GM13976 (cell line): ENCODE results near the gene ERI3.

Experiments used
- DNase-seq: peaks from one replicate; pipeline ENCODE4 v3.0.0; 2012; ENCODE audit warnings: low spot score
- CTCF ChIP-seq: IDR thresholded peaks from 2 replicates; pipeline ENCODE4 v1.5.1; 2012; ENCODE audit warnings: borderline replicate concordance, mild to moderate bottlenecking; ENCODE audit not compliant: insufficient read depth; ENCODE audit errors: extremely low read depth, missing control alignments, control extremely low read depth
- in situ Hi-C: fragments of 300-500 bp; cut with MboI; formaldehyde crosslinking; loops from one replicate; pipeline ENCODE4 v1.12.0; 2022; ENCODE audit warnings: low sequenced_read_pairs, mixed read lengths, inconsistent platforms; ENCODE audit not compliant: unreplicated experiment

Gene ERI3

DNA sequence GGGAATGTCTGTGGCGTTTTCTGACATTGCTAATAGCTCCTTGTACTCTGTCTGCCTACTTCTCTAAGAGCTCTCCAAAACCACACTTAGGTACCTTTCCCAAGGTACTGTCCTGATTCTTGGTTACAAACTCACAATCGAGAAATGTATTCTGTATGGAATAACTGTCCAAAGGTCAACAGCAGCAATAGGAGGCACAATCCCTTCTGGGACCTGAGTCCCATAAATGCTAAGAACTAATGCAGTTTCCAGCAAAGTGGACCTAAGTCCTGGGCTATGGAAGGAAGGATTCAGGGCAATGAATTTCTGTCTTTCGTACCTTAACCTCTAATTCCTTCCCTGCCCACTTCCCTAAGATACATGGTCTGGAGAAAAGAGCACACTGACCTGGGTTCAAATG lies 82.1 kb downstream of the ERI3 start:
- DNase-seq = no peak
- in situ Hi-C loops = no loop called here
- TF ChIP-seq CTCF = no peak

- in situ Hi-C loops = no loop called here
- no peak for DNase-seq
- no peak for TF ChIP-seq CTCF
Measured at GRCh38 chr1:44271646-44272045, 83.4 kb downstream of the ERI3 start.

GRCh38 chr1:44270686-44271628 lies 84.1 kb downstream of the ERI3 start:
- no peak for DNase-seq
- in situ Hi-C loops = no loop called here
- TF ChIP-seq CTCF = no peak

- no peak for TF ChIP-seq CTCF
- in situ Hi-C loops = no loop called here
- no peak for DNase-seq
Measured at GRCh38 chr1:44268054-44268453, 87.0 kb downstream of the ERI3 start.

GRCh38 chr1:44267438-44267837 lies 87.6 kb downstream of the ERI3 start:
- in situ Hi-C loops = no loop called here

More at GRCh38 chr1:44267438-44267837, 87.6 kb downstream of the ERI3 start:
- no peak for TF ChIP-seq CTCF
- no peak for DNase-seq
